GM12865 (cell line): ENCODE measurements around the gene HS3ST3B1.

ENCODE experiments used
- DNase-seq: peaks from one replicate; pipeline ENCODE4 v3.0.0; 2010; ENCODE audit warnings: low read depth
- H3K4me3 ChIP-seq: 2 replicates; pipeline ENCODE4 v1.5.1; 2011; ENCODE audit warnings: mild to moderate bottlenecking, low read depth, low read length, control low read depth
- CTCF ChIP-seq: IDR thresholded peaks from 2 replicates; pipeline ENCODE4 v1.5.1; 2011; ENCODE audit warnings: low read length, control low read depth, low read depth, inconsistent platforms; ENCODE audit not compliant: insufficient read depth; ENCODE audit errors: missing control alignments

Gene HS3ST3B1

GRCh38 chr17:14303343-14304221 is 2.7 kb downstream of the HS3ST3B1 start:
- no peak for DNase-seq
- TF ChIP-seq CTCF: no peak
- no peak overlapping the region for H3K4me3 ChIP-seq

- H3K4me3 ChIP-seq: no peak overlapping the region
- no peak for DNase-seq
- no peak for TF ChIP-seq CTCF
Measured at GRCh38 chr17:14304222-14304772, 3.4 kb downstream of the HS3ST3B1 start.

- H3K4me3 ChIP-seq: no peak overlapping the region
- DNase-seq: no peak
- no peak for TF ChIP-seq CTCF
Measured at GRCh38 chr17:14304773-14305517, 4.1 kb downstream of the HS3ST3B1 start.

- DNase-seq: no peak
- no peak for TF ChIP-seq CTCF
- no peak overlapping the region for H3K4me3 ChIP-seq
Measured at GRCh38 chr17:14305785-14306496, 5.1 kb downstream of the HS3ST3B1 start.

- no peak overlapping the region for H3K4me3 ChIP-seq
- DNase-seq: no peak
- TF ChIP-seq CTCF: no peak
Measured at GRCh38 chr17:14306596-14306995, 5.7 kb downstream of the HS3ST3B1 start.

GRCh38 chr17:14307560-14308024 is 6.7 kb downstream of the HS3ST3B1 start:
- TF ChIP-seq CTCF: no peak
- no peak overlapping the region for H3K4me3 ChIP-seq
- no peak for DNase-seq
